Keratinocyte (primary cell): Measurements from ENCODE around the gene ARMH1. TPM values are rescaled to one million over a fixed set of nuclear protein-coding genes. Genes with fewer than 3 reads are reported as not detected.

Source experiments
- DNase-seq: peaks from one replicate; pipeline ENCODE4 v3.0.0-alpha.2; 2011; ENCODE audit warnings: low read depth, missing footprints, low spot score
- FAIRE-seq: peaks from 2 replicates; lab custom pipeline; 2011; peaks lifted over from hg19 to GRCh38; lab: Jason Lieb, UNC
- H2AFZ ChIP-seq: 2 replicates; pipeline ENCODE4 v1.6.0; 2012; ENCODE audit warnings: low read length, control low read depth, inconsistent platforms; ENCODE audit not compliant: control insufficient read depth
- H3K27ac ChIP-seq: 2 replicates; pipeline ENCODE4 v1.5.1; 2011; ENCODE audit warnings: low read length; ENCODE audit not compliant: control insufficient read depth, insufficient read depth
- H3K27me3 ChIP-seq: 3 replicates; pipeline ENCODE4 v1.6.0; 2011; ENCODE audit warnings: low read length; ENCODE audit not compliant: control insufficient read depth, insufficient read depth; ENCODE audit errors: extremely low read depth
- H3K36me3 ChIP-seq, 2 experiments: 2 replicates in 1 of 2; 3 replicates in 1 of 2; pipeline ENCODE4 v1.5.1; 2011; ENCODE audit warnings: low read length in 2 of 2, mild to moderate bottlenecking in 1 of 2; ENCODE audit not compliant: control insufficient read depth in 2 of 2, insufficient read depth in 2 of 2; ENCODE audit errors: extremely low read depth in 1 of 2
- H3K4me1 ChIP-seq: 3 replicates; pipeline ENCODE4 v1.5.1; 2011; ENCODE audit warnings: low read length; ENCODE audit not compliant: control insufficient read depth, insufficient read depth; ENCODE audit errors: extremely low read depth
- H3K4me2 ChIP-seq: 3 replicates; pipeline ENCODE4 v1.6.0; 2011; ENCODE audit warnings: low read depth, low read length; ENCODE audit not compliant: control insufficient read depth, insufficient read depth; ENCODE audit errors: extremely low read depth
- H3K4me3 ChIP-seq, 3 experiments: fragments of 200-600 bp in 1 of 3; sonication (generic) in 1 of 3; 2 replicates in 2 of 3; 3 replicates in 1 of 3; pipeline ENCODE4 v1.5.1; 2011 to 2016; ENCODE audit warnings: low read length in 3 of 3, mild to moderate bottlenecking in 3 of 3, control low read depth in 2 of 3, inconsistent platforms in 1 of 3, low read depth in 1 of 3, mixed read lengths in 1 of 3, mixed run types in 1 of 3, moderate library complexity in 1 of 3; ENCODE audit not compliant: control insufficient read depth in 2 of 3, insufficient read depth in 2 of 3; ENCODE audit errors: extremely low read depth in 1 of 3
- H3K79me2 ChIP-seq: 2 replicates; pipeline ENCODE4 v1.6.0; 2012; ENCODE audit warnings: low read length; ENCODE audit not compliant: control insufficient read depth, insufficient read depth
- H3K9ac ChIP-seq: 3 replicates; pipeline ENCODE4 v1.6.0; 2011; ENCODE audit warnings: low read length; ENCODE audit not compliant: control insufficient read depth, insufficient read depth; ENCODE audit errors: extremely low read depth
- H3K9me1 ChIP-seq: 3 replicates; pipeline ENCODE4 v1.6.0; 2011; ENCODE audit warnings: low read length; ENCODE audit not compliant: control insufficient read depth, insufficient read depth; ENCODE audit errors: extremely low read depth
- H3K9me3 ChIP-seq: 2 replicates; pipeline ENCODE4 v1.5.1; 2012; ENCODE audit warnings: low read depth, low read length; ENCODE audit not compliant: control insufficient read depth
- H4K20me1 ChIP-seq: 3 replicates; pipeline ENCODE4 v1.6.0; 2011; ENCODE audit warnings: low read length; ENCODE audit not compliant: control insufficient read depth, insufficient read depth; ENCODE audit errors: extremely low read depth
- EZH2 ChIP-seq: IDR thresholded peaks from one replicate; pipeline ENCODE4 v1.6.1; 2012; ENCODE audit warnings: inconsistent platforms, mild to moderate bottlenecking, low read length, moderate library complexity
- dilution Hi-C: fragments of 300-500 bp; cut with MboI; formaldehyde crosslinking; loops from one replicate; pipeline ENCODE4 v1.7.0; 2020; ENCODE audit warnings: low sequenced_read_pairs; ENCODE audit not compliant: extremely low pct_ligation_motif_present
- polyA plus RNA-seq, 5 experiments: library from polyadenylated mRNA; depleted of rRNA in 3 of 5; stranded (reverse) in 3 of 5; stranded (forward) in 1 of 5; unstranded in 1 of 5; fragments of >200 nt; gene quantifications; 1 replicate in 1 of 5; 2 replicates in 3 of 5; 3 replicates in 1 of 5; pipeline versions ENCODE4 v1.2.1 to v1.2.3, GENCODE V29; 2011 to 2012; ENCODE audit warnings: missing spikeins in 2 of 5, low read depth in 1 of 5, low replicate concordance in 1 of 5
- TF ChIP-seq, protein P1 (sequence below), 3 experiments: IDR thresholded peaks in 1 of 3; conservative IDR thresholded peaks in 1 of 3; optimal IDR thresholded peaks in 1 of 3; 2 replicates in 2 of 3; 3 replicates in 1 of 3; pipeline versions ENCODE3 to v1.5.1; 2011; ENCODE audit warnings: low read length in 3 of 3, mild to moderate bottlenecking in 3 of 3, moderate library complexity in 2 of 3, control low read depth in 1 of 3, inconsistent platforms in 1 of 3; ENCODE audit not compliant: insufficient read depth in 2 of 3; ENCODE audit errors: extremely low read depth in 1 of 3

ARMH1 gene
- polyA plus RNA-seq, 1 donor (not counting 4 experiments of a cell fraction or from before 2014, with no cell fraction given), result 0.22 TPM

DNA sequence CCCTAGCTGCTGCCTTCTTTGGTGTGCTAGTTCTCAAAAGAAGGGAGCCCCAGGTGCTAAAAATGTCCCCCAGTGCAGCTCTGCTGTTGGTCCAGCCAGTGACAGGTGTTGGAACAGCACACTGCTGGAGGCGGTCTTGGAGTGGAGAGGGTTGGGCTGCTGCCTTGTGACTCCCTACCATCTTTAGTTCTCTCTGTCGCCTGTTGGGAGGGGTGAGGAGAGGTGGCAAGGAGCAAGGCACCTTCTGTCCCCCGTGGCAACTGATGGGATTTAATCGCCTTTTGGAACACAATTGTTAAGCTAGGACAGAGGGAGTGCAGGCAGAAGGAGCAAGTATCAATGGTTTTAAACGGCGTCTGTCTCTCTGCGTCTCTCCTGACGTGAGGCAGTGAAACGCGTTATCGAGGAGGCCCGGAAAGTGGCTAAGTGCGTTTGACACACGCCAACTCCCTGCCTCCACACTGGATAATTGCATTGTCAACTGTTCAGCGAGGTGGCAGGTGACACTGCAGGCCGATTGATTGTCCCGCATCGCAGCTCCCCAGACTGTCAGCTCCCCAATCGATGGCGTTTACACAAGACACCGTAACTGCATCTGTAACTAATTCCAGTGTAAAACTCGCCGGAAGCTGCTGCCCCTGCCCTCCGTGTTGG is 34.2 kb upstream of the ARMH1 start:
- no peak overlapping the region for H3K4me3 ChIP-seq
- no peaks in the 10 kb centered on the region for H3K79me2 ChIP-seq
- peaks cover 24% of the 10 kb centered on the region for H3K4me1 ChIP-seq
- H4K20me1 ChIP-seq, result peaks cover 8% of the 10 kb centered on the region
- FAIRE-seq (no peak), DNase-seq (no peak)
- peaks cover 5% of the 10 kb centered on the region for H3K9me1 ChIP-seq
- H3K9me3 ChIP-seq, result no peaks in the 10 kb centered on the region
- TF ChIP-seq, protein P1, sequence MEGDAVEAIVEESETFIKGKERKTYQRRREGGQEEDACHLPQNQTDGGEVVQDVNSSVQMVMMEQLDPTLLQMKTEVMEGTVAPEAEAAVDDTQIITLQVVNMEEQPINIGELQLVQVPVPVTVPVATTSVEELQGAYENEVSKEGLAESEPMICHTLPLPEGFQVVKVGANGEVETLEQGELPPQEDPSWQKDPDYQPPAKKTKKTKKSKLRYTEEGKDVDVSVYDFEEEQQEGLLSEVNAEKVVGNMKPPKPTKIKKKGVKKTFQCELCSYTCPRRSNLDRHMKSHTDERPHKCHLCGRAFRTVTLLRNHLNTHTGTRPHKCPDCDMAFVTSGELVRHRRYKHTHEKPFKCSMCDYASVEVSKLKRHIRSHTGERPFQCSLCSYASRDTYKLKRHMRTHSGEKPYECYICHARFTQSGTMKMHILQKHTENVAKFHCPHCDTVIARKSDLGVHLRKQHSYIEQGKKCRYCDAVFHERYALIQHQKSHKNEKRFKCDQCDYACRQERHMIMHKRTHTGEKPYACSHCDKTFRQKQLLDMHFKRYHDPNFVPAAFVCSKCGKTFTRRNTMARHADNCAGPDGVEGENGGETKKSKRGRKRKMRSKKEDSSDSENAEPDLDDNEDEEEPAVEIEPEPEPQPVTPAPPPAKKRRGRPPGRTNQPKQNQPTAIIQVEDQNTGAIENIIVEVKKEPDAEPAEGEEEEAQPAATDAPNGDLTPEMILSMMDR (optimal IDR thresholded peaks at IDR 0.05 in 1 of 3, IDR thresholded peaks at IDR 0.05 in 1 of 3, conservative IDR thresholded peaks at IDR 0.05 in 1 of 3; ENCODE audit: extremely low read depth in 1 of 3, insufficient read depth in 2 of 3, low read length in 3 of 3), result no peak
- no peak for TF ChIP-seq EZH2
- H3K36me3 ChIP-seq, result peaks cover 23 to 57% of the 10 kb centered on the region in 2 experiments
- dilution Hi-C loops, result no loop called here
- no peaks in the 10 kb centered on the region for H3K27me3 ChIP-seq
- no peak overlapping the region for H3K27ac ChIP-seq
- no peak overlapping the region for H3K4me2 ChIP-seq
- H3K9ac ChIP-seq, result no peak overlapping the region
- H2AFZ ChIP-seq, result no peak overlapping the region

- no peak overlapping the region for H3K9ac ChIP-seq
- H3K27me3 ChIP-seq, result no peaks in the 10 kb centered on the region
- H3K4me1 ChIP-seq, result peaks cover 22% of the 10 kb centered on the region
- peaks cover 25 to 49% of the 10 kb centered on the region in 2 experiments for H3K36me3 ChIP-seq
- no peak overlapping the region for H3K4me2 ChIP-seq
- TF ChIP-seq, protein P1 (optimal IDR thresholded peaks at IDR 0.05 in 1 of 3, IDR thresholded peaks at IDR 0.05 in 1 of 3, conservative IDR thresholded peaks at IDR 0.05 in 1 of 3; ENCODE audit: extremely low read depth in 1 of 3, insufficient read depth in 2 of 3, low read length in 3 of 3), result no peak
- no peak for TF ChIP-seq EZH2
- H4K20me1 ChIP-seq, result peaks cover 5% of the 10 kb centered on the region
- dilution Hi-C loops, result no loop called here
- no peak overlapping the region for H3K27ac ChIP-seq
- DNase-seq, result no peak
- H2AFZ ChIP-seq, result no peak overlapping the region
- no peaks in the 10 kb centered on the region for H3K79me2 ChIP-seq
- H3K9me1 ChIP-seq, result peaks cover 4% of the 10 kb centered on the region
- H3K9me3 ChIP-seq, result no peaks in the 10 kb centered on the region
- H3K4me3 ChIP-seq, result no peak overlapping the region
- FAIRE-seq, result no peak
Observed at GRCh38 chr1:44641126-44642102, 33.1 kb upstream of the ARMH1 start.
